ENCODE results near the gene MSANTD7. TPM values are rescaled to one million over a fixed set of nuclear protein-coding genes. Genes with fewer than 3 reads are reported as not detected.

MSANTD7 gene
- 15.2 and 16.5 TPM in 2 replicates for total RNA-seq

GRCh38 chr10:14837757-14838581 is at the start of gene MSANTD7, which contains the start of the genes CDNF and HSPA14:
TSS of gene MSANTD7 (plus strand) at chr10:14838306. CDS start at chr10:14842285, 3,979 bp downstream.
TSS of gene CDNF (minus strand) at chr10:14838037. CDS start at chr10:14837946, 91 bp downstream.
TSS of gene HSPA14 (plus strand) at chr10:14838306. CDS start at chr10:14838403, 97 bp downstream.

GRCh38 chr10:14878266-14879123 is 40.4 kb downstream of the MSANTD7 start, which contains the start of gene SUV39H2:
TSS of gene SUV39H2 (plus strand) at chr10:14878866. CDS start at chr10:14878889, 23 bp downstream.

Other genes with a start within 250 kb of the MSANTD7 start
- 43.5 TPM in 2 replicates for gene FAM107B, start 63.4 kb upstream of the MSANTD7 start, total RNA-seq
- 0.59 and 2.6 TPM in 2 replicates for gene CDNF, start 269 bp upstream of the MSANTD7 start, total RNA-seq
- 7.2 and 8.3 TPM in 2 replicates for gene HSPA14, start within 50 bp of the MSANTD7 start, total RNA-seq
- 6.4 and 10.0 TPM in 2 replicates for gene SUV39H2, start 40.6 kb downstream of the MSANTD7 start, total RNA-seq
- 7.7 and 10.9 TPM in 2 replicates for gene DCLRE1C, start 115.8 kb downstream of the MSANTD7 start, total RNA-seq
- gene MEIG1, start 121.1 kb downstream of the MSANTD7 start, total RNA-seq = 0.46 TPM in 1 of 2 replicates, not detected in the other
- gene OLAH, start 205.6 kb downstream of the MSANTD7 start, total RNA-seq = 0.26 TPM in 1 of 2 replicates, not detected in the other

Measured in smooth muscle cell of the pulmonary artery (primary cell).